Breast epithelium (tissue), 3 donors: ENCODE measurements around the gene WFIKKN1.

Source experiments
- POLR2A ChIP-seq: fragments of 450-650 bp; IDR thresholded peaks from one replicate; pipeline ENCODE4 v1.6.1; 2016; ENCODE audit warnings: antibody characterized with exemption, mild to moderate bottlenecking, moderate library complexity
- TF ChIP-seq, protein P1 (sequence below), 3 donors: fragments of 450-650 bp; IDR thresholded peaks; one replicate each; pipeline ENCODE4 v1.5.1; 2016 to 2017; ENCODE audit warnings: antibody characterized with exemption in 3 of 3, mild to moderate bottlenecking in 3 of 3, moderate library complexity in 3 of 3

DNA sequence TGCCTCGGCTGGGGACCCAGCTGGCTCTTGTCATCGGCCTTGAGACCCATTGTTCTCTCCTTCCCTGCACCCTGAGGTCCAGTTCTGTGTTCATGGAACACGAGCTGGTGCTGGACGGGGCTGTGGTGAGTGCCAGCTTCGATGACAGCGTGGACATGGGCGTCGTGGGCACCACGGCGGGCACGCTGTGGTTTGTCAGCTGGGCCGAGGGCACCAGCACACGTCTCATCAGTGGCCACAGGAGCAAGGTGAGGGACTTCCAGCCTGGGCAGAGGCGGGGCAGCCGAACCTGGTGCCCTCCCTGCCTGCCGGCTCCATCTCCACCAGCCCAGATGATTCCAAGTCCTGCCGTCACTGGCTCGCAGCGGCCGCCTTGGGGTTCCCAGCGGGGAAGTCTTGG, 31.8 kb downstream of the WFIKKN1 start:
- no peak for TF ChIP-seq POLR2A
- TF ChIP-seq, protein P1, sequence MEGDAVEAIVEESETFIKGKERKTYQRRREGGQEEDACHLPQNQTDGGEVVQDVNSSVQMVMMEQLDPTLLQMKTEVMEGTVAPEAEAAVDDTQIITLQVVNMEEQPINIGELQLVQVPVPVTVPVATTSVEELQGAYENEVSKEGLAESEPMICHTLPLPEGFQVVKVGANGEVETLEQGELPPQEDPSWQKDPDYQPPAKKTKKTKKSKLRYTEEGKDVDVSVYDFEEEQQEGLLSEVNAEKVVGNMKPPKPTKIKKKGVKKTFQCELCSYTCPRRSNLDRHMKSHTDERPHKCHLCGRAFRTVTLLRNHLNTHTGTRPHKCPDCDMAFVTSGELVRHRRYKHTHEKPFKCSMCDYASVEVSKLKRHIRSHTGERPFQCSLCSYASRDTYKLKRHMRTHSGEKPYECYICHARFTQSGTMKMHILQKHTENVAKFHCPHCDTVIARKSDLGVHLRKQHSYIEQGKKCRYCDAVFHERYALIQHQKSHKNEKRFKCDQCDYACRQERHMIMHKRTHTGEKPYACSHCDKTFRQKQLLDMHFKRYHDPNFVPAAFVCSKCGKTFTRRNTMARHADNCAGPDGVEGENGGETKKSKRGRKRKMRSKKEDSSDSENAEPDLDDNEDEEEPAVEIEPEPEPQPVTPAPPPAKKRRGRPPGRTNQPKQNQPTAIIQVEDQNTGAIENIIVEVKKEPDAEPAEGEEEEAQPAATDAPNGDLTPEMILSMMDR (IDR thresholded peaks at IDR 0.05), result no peak
